Karpas-422 (cell line): Measurements from ENCODE around the gene GFPT1. TPM values are rescaled to one million over a fixed set of nuclear protein-coding genes. Genes with fewer than 3 reads are reported as not detected.

Experiments used
- DNase-seq: peaks from one replicate; pipeline ENCODE4 v3.0.0-alpha.2; 2015
- H2AFZ ChIP-seq: fragments of 200-600 bp; sonication (generic); 2 replicates; pipeline ENCODE4 v1.6.1; 2014; ENCODE audit warnings: antibody characterized with exemption, low read length, mixed read lengths
- H3K27ac ChIP-seq: fragments of 200-600 bp; sonication (generic); 2 replicates; pipeline ENCODE4 v1.5.1; 2014; ENCODE audit warnings: mild to moderate bottlenecking, low read length, moderate library complexity
- H3K27me3 ChIP-seq: fragments of 200-600 bp; sonication (generic); 2 replicates; pipeline ENCODE4 v1.6.1; 2014; ENCODE audit warnings: low read length, mixed read lengths
- H3K36me3 ChIP-seq: fragments of 200-600 bp; sonication (generic); 2 replicates; pipeline ENCODE4 v1.6.1; 2014; ENCODE audit warnings: low read length, mixed read lengths; ENCODE audit not compliant: insufficient read depth
- H3K4me1 ChIP-seq: fragments of 200-600 bp; sonication (generic); 2 replicates; pipeline ENCODE4 v1.6.1; 2014; ENCODE audit warnings: mild to moderate bottlenecking, low read length, mixed read lengths
- H3K4me2 ChIP-seq: fragments of 200-600 bp; sonication (generic); 2 replicates; pipeline ENCODE4 v1.6.1; 2014; ENCODE audit warnings: low read length, low read depth, mild to moderate bottlenecking; ENCODE audit not compliant: poor library complexity, severe bottlenecking
- H3K4me3 ChIP-seq: fragments of 200-600 bp; sonication (generic); 2 replicates; pipeline ENCODE4 v1.5.1; 2014; ENCODE audit warnings: mild to moderate bottlenecking, antibody characterized with exemption, low read length, mixed read lengths
- H3K79me2 ChIP-seq: fragments of 200-600 bp; sonication (generic); 2 replicates; pipeline ENCODE4 v1.6.1; 2014; ENCODE audit warnings: mild to moderate bottlenecking, low read length, mixed read lengths
- H3K9ac ChIP-seq: fragments of 200-600 bp; sonication (generic); 2 replicates; pipeline ENCODE4 v1.6.0; 2014; ENCODE audit warnings: low read length
- H3K9me2 ChIP-seq: fragments of 200-600 bp; sonication (generic), shearing (Covaris generic); replicated peaks from 2 replicates; pipeline ENCODE4 v1.6.0; 2014; ENCODE audit warnings: mild to moderate bottlenecking, low read length, moderate library complexity; ENCODE audit not compliant: insufficient read depth
- H3K9me3 ChIP-seq: fragments of 300-700, 200-600 bp; sonication (generic); 2 replicates; pipeline ENCODE4 v1.6.1; 2014; ENCODE audit warnings: low read length, mixed read lengths
- H4K20me1 ChIP-seq: fragments of 200-600 bp; sonication (generic); 2 replicates; pipeline ENCODE4 v1.6.1; 2014; ENCODE audit warnings: mild to moderate bottlenecking, antibody characterized with exemption, low read length, low read depth; ENCODE audit not compliant: insufficient read depth
- total RNA-seq: library from RNA; depleted of rRNA; stranded (reverse); fragments of >200 nt; shearing (Covaris generic); gene quantifications from 2 replicates; pipeline ENCODE4 v1.2.3, GENCODE V29; 2014; ENCODE audit warnings: low replicate concordance

GFPT1 gene
- total RNA-seq, 1 experiment from 2014 or later: 24.4 TPM

GRCh38 chr2:69288429-69288828 is 98.6 kb downstream of the GFPT1 start:
- H2AFZ ChIP-seq: no peak overlapping the region
- no peaks in the 10 kb centered on the region for H3K9me2 ChIP-seq
- H3K9me3 ChIP-seq: no peaks in the 10 kb centered on the region
- no peak overlapping the region for H3K4me2 ChIP-seq
- H3K36me3 ChIP-seq: no peaks in the 10 kb centered on the region
- no peaks in the 10 kb centered on the region for H4K20me1 ChIP-seq
- no peaks in the 10 kb centered on the region for H3K79me2 ChIP-seq
- DNase-seq: no peak
- H3K27ac ChIP-seq: no peak overlapping the region
- no peaks in the 10 kb centered on the region for H3K4me1 ChIP-seq
- no peaks in the 10 kb centered on the region for H3K27me3 ChIP-seq
- H3K4me3 ChIP-seq: no peak overlapping the region
- H3K9ac ChIP-seq: no peak overlapping the region

GRCh38 chr2:69287544-69287943 is 99.5 kb downstream of the GFPT1 start:
- H3K4me2 ChIP-seq: no peak overlapping the region
- H4K20me1 ChIP-seq: no peaks in the 10 kb centered on the region
- no peak for DNase-seq
- H3K4me3 ChIP-seq: no peak overlapping the region
- H3K27ac ChIP-seq: no peak overlapping the region
- no peaks in the 10 kb centered on the region for H3K27me3 ChIP-seq
- no peaks in the 10 kb centered on the region for H3K9me3 ChIP-seq
- H2AFZ ChIP-seq: no peak overlapping the region
- H3K9ac ChIP-seq: no peak overlapping the region
- H3K36me3 ChIP-seq: no peaks in the 10 kb centered on the region
- no peaks in the 10 kb centered on the region for H3K4me1 ChIP-seq
- no peaks in the 10 kb centered on the region for H3K79me2 ChIP-seq
- no peaks in the 10 kb centered on the region for H3K9me2 ChIP-seq

- H3K9me3 ChIP-seq: no peaks in the 10 kb centered on the region
- H3K4me2 ChIP-seq: no peak overlapping the region
- H3K79me2 ChIP-seq: no peaks in the 10 kb centered on the region
- no peak overlapping the region for H3K27ac ChIP-seq
- no peaks in the 10 kb centered on the region for H3K4me1 ChIP-seq
- no peaks in the 10 kb centered on the region for H3K9me2 ChIP-seq
- H4K20me1 ChIP-seq: no peaks in the 10 kb centered on the region
- no peak overlapping the region for H3K4me3 ChIP-seq
- H3K36me3 ChIP-seq: no peaks in the 10 kb centered on the region
- no peak overlapping the region for H2AFZ ChIP-seq
- no peak overlapping the region for H3K9ac ChIP-seq
- no peaks in the 10 kb centered on the region for H3K27me3 ChIP-seq
- DNase-seq: no peak
Measured at GRCh38 chr2:69285379-69285894, 101.6 kb downstream of the GFPT1 start.

- DNase-seq: no peak
- Histone ChIP-seq H3K9me3 (no peaks in the 10 kb centered on the region), H3K27me3 (0 out of 2 replicates have a peak, but pooled peaks cover 2% of the 10 kb centered on the region), H3K9me2 (no peaks in the 10 kb centered on the region), H3K27ac (no peak overlapping the region), H3K36me3 (no peaks in the 10 kb centered on the region), H3K4me3 (no peak overlapping the region), H2AFZ (no peak overlapping the region), H3K4me2 (no peak overlapping the region), H3K9ac (no peak overlapping the region), H3K4me1 (no peaks in the 10 kb centered on the region), H4K20me1 (no peaks in the 10 kb centered on the region), H3K79me2 (no peaks in the 10 kb centered on the region)
Measured at GRCh38 chr2:69280796-69281412, 106.1 kb downstream of the GFPT1 start.

- no peaks in the 10 kb centered on the region for H3K9me2 ChIP-seq
- H3K27me3 ChIP-seq: 0 out of 2 replicates have a peak, but pooled peaks cover 2% of the 10 kb centered on the region
- no peaks in the 10 kb centered on the region for H4K20me1 ChIP-seq
- H3K9me3 ChIP-seq: no peaks in the 10 kb centered on the region
- no peak overlapping the region for H3K9ac ChIP-seq
- no peak overlapping the region for H3K27ac ChIP-seq
- H3K4me2 ChIP-seq: no peak overlapping the region
- no peaks in the 10 kb centered on the region for H3K36me3 ChIP-seq
- no peaks in the 10 kb centered on the region for H3K4me1 ChIP-seq
- no peak for DNase-seq
- no peaks in the 10 kb centered on the region for H3K79me2 ChIP-seq
- no peak overlapping the region for H2AFZ ChIP-seq
- no peak overlapping the region for H3K4me3 ChIP-seq
Measured at GRCh38 chr2:69279931-69280681, 106.9 kb downstream of the GFPT1 start.

- DNase-seq: no peak
- no peak overlapping the region for H2AFZ ChIP-seq
- no peaks in the 10 kb centered on the region for H4K20me1 ChIP-seq
- no peaks in the 10 kb centered on the region for H3K79me2 ChIP-seq
- no peaks in the 10 kb centered on the region for H3K36me3 ChIP-seq
- H3K27me3 ChIP-seq: 0 out of 2 replicates have a peak, but pooled peaks cover 2% of the 10 kb centered on the region
- H3K4me1 ChIP-seq: no peaks in the 10 kb centered on the region
- no peaks in the 10 kb centered on the region for H3K9me2 ChIP-seq
- no peak overlapping the region for H3K4me2 ChIP-seq
- H3K9ac ChIP-seq: no peak overlapping the region
- no peaks in the 10 kb centered on the region for H3K9me3 ChIP-seq
- H3K4me3 ChIP-seq: no peak overlapping the region
- no peak overlapping the region for H3K27ac ChIP-seq
Measured at GRCh38 chr2:69279211-69279610, 107.8 kb downstream of the GFPT1 start.

GRCh38 chr2:69278366-69278765 is 108.7 kb downstream of the GFPT1 start:
- no peak overlapping the region for H3K4me2 ChIP-seq
- no peaks in the 10 kb centered on the region for H3K9me3 ChIP-seq
- no peak overlapping the region for H3K4me3 ChIP-seq
- H4K20me1 ChIP-seq: no peaks in the 10 kb centered on the region
- no peak for DNase-seq
- no peak overlapping the region for H3K9ac ChIP-seq
- H3K79me2 ChIP-seq: no peaks in the 10 kb centered on the region
- H3K36me3 ChIP-seq: no peaks in the 10 kb centered on the region
- H3K9me2 ChIP-seq: no peaks in the 10 kb centered on the region
- no peaks in the 10 kb centered on the region for H3K4me1 ChIP-seq
- no peak overlapping the region for H2AFZ ChIP-seq
- 0 out of 2 replicates have a peak, but pooled peaks cover 2% of the 10 kb centered on the region for H3K27me3 ChIP-seq
- no peak overlapping the region for H3K27ac ChIP-seq

- H4K20me1 ChIP-seq: no peaks in the 10 kb centered on the region
- H3K27me3 ChIP-seq: 0 out of 2 replicates have a peak, but pooled peaks cover 2% of the 10 kb centered on the region
- H2AFZ ChIP-seq: no peak overlapping the region
- no peaks in the 10 kb centered on the region for H3K9me3 ChIP-seq
- H3K4me3 ChIP-seq: no peak overlapping the region
- DNase-seq: no peak
- H3K9ac ChIP-seq: no peak overlapping the region
- no peaks in the 10 kb centered on the region for H3K79me2 ChIP-seq
- no peaks in the 10 kb centered on the region for H3K36me3 ChIP-seq
- H3K27ac ChIP-seq: no peak overlapping the region
- H3K9me2 ChIP-seq: no peaks in the 10 kb centered on the region
- no peaks in the 10 kb centered on the region for H3K4me1 ChIP-seq
- no peak overlapping the region for H3K4me2 ChIP-seq
Measured at GRCh38 chr2:69275490-69275889, 111.5 kb downstream of the GFPT1 start.
